H1 (cell line): ENCODE results near the gene PITRM1. TPM values are rescaled to one million over a fixed set of nuclear protein-coding genes. Genes with fewer than 3 reads are reported as not detected.

ENCODE experiments used
- ASH2L ChIP-seq: fragments of 200-600, 300-600 bp; sonication (generic); IDR thresholded peaks from one replicate; pipeline ENCODE4 v1.7.1; 2017; ENCODE audit warnings: low read length
- CHD7 ChIP-seq: fragments of 300-600 bp; sonication (generic); IDR thresholded peaks from 2 replicates; pipeline ENCODE4 v1.7.1; 2012; ENCODE audit warnings: low read length, moderate library complexity, mild to moderate bottlenecking, inconsistent platforms; ENCODE audit not compliant: insufficient replicate concordance
- EP300 ChIP-seq, 2 experiments: IDR thresholded peaks; 1 replicate in 1 of 2; 2 replicates in 1 of 2; pipeline ENCODE4 v1.6.1; 2011 to 2012; ENCODE audit warnings: low read depth in 2 of 2, low read length in 2 of 2, mild to moderate bottlenecking in 2 of 2, borderline replicate concordance in 1 of 2, inconsistent platforms in 1 of 2, moderate library complexity in 1 of 2
- HDAC6 ChIP-seq: IDR thresholded peaks from one replicate; pipeline ENCODE4 v1.7.1; 2012; ENCODE audit warnings: low read depth, mild to moderate bottlenecking, inconsistent platforms, low read length, moderate library complexity
- YY1 ChIP-seq: IDR thresholded peaks from 2 replicates; pipeline ENCODE4 v1.6.1; 2011; ENCODE audit warnings: low read depth, mild to moderate bottlenecking, low read length
- ZNF274 ChIP-seq: IDR thresholded peaks from 2 replicates; pipeline ENCODE4 v1.7.0; 2012; ENCODE audit warnings: low read length, borderline replicate concordance; ENCODE audit errors: extremely low read depth
- polyA plus RNA-seq, 7 experiments: library from polyadenylated mRNA; depleted of rRNA in 3 of 7; stranded (reverse) in 5 of 7; unstranded in 2 of 7; fragments of >200 nt in 5 of 7; fragments of 200-250 nt in 2 of 7; gene quantifications; 1 replicate in 5 of 7; 2 replicates in 1 of 7; 4 replicates in 1 of 7; pipeline versions ENCODE4 v1.2.1 to v1.2.3, GENCODE V29; 2011 to 2013; ENCODE audit warnings: missing spikeins in 2 of 7, mixed read lengths in 2 of 7
- total RNA-seq: library from RNA; stranded (reverse); fragmentation: NEBNext Ultra II Directional; extraction: Animal tissue kit (Norgen Biotek cat#: 25700); gene quantifications from 2 replicates; pipeline ENCODE4 v1.2.1, GENCODE V29; 2021
- TF ChIP-seq, protein P1 (sequence below): IDR thresholded peaks from 2 replicates; pipeline ENCODE4 v1.6.1; 2011; ENCODE audit warnings: low read length, improper control_type of control experiment

PITRM1 gene
- total and polyA plus RNA-seq, 2 of the 8 experiments (the other 6 are each of a cell fraction or from before 2014, with no cell fraction given) = 18.6 to 31.5 TPM

DNA sequence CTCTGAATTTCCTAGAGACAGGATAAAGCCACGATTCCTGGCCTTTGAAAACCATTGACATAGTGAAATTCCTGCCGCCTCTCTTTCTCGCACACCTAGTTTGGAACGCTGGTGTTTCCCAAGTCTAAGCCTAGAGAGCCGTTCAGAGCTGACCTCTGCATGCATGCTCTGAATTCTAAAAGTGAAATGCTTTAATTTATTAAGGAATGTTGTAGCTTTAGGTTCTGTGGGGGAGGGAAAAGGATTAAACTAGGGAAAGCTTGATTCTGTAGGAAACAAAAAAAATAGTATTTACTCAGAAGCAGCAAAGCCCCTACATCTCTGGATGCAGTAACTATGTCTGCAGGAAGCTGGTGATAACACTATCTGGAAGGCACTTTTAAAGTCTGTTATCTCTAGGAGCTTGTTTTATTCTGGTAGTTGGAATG, 78.0 kb downstream of the PITRM1 start (continued):
- TF ChIP-seq CHD7 (no peak), HDAC6 (no peak), ASH2L (no peak), EP300 (IDR thresholded peaks at IDR 0.05; ENCODE audit: borderline replicate concordance in 1 of 2, low read depth in 2 of 2, low read length in 2 of 2) (no peak), YY1 (no peak), ZNF274 (no peak)
- TF ChIP-seq, protein P1, sequence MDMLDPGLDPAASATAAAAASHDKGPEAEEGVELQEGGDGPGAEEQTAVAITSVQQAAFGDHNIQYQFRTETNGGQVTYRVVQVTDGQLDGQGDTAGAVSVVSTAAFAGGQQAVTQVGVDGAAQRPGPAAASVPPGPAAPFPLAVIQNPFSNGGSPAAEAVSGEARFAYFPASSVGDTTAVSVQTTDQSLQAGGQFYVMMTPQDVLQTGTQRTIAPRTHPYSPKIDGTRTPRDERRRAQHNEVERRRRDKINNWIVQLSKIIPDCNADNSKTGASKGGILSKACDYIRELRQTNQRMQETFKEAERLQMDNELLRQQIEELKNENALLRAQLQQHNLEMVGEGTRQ = no peak
